ENCODE data around the gene DSCAML1.

DNA sequence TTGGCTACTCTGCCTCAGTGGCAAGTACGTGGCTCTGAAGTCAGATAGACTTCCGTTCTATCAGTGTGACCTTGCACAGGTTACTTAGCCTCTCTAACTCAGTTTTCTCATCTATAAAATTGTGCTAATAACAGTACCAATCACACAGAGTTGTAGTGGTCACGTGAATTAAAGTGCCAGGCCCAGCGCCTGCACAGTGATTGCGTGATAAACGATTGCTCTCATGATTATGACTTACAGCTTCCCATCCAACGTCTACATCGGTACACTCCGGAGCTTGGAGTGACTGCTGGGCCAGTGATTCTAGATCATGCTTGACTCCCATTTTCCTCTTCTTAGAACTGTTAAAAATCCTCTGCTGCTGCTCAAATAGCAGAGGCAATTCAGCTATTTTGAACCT, 247.6 kb downstream of the DSCAML1 start:
- TF ChIP-seq, protein P1, sequence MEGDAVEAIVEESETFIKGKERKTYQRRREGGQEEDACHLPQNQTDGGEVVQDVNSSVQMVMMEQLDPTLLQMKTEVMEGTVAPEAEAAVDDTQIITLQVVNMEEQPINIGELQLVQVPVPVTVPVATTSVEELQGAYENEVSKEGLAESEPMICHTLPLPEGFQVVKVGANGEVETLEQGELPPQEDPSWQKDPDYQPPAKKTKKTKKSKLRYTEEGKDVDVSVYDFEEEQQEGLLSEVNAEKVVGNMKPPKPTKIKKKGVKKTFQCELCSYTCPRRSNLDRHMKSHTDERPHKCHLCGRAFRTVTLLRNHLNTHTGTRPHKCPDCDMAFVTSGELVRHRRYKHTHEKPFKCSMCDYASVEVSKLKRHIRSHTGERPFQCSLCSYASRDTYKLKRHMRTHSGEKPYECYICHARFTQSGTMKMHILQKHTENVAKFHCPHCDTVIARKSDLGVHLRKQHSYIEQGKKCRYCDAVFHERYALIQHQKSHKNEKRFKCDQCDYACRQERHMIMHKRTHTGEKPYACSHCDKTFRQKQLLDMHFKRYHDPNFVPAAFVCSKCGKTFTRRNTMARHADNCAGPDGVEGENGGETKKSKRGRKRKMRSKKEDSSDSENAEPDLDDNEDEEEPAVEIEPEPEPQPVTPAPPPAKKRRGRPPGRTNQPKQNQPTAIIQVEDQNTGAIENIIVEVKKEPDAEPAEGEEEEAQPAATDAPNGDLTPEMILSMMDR (IDR thresholded peaks at IDR 0.05), result no peak
- no peak for TF ChIP-seq POLR2AphosphoS5 (IDR thresholded peaks at IDR 0.05)
- no peak for TF ChIP-seq EP300 (IDR thresholded peaks at IDR 0.05)

Data from upper lobe of left lung (tissue), 4 donors.